ENCODE measurements around the gene MEIS1. TPM values are rescaled to one million over a fixed set of nuclear protein-coding genes. Genes with fewer than 3 reads are reported as not detected.
A peak's percentile ranks its signal among the peaks of the same experiment; 100 is the strongest.

Gene MEIS1
- total and polyA plus RNA-seq, 2 experiments from 2014 or later: 19.1 to 44.4 TPM

- peak overlapping the region; percentile 97 for H3K4me2 ChIP-seq (ENCODE audit: unreplicated experiment)
- H3K79me2 ChIP-seq (ENCODE audit: insufficient read depth): peaks cover 100% of the 10 kb centered on the region
- no peak for TF ChIP-seq EZH2 (IDR thresholded peaks at IDR 0.05; ENCODE audit: insufficient read depth, poor library complexity, severe bottlenecking)
- 0 out of 2 replicates have a peak, but pooled peaks have one; percentile 24 for TF ChIP-seq EZH2phosphoT487 (IDR thresholded peaks at IDR 0.05; ENCODE audit: insufficient read depth, low read depth)
- H3K9me3 ChIP-seq (ENCODE audit: low read depth): no peaks in the 10 kb centered on the region
- 34 to 38% methylated on average over 6 of the region's 6 CpGs for WGBS, 2 experiments (ENCODE audit: low coverage in 1 of 2, low lambda C conversion rate in 2 of 2, missing lambda C conversion rate in 2 of 2)
- no peaks in the 10 kb centered on the region for H3K9me2 ChIP-seq (ENCODE audit: insufficient read depth)
- H3K9ac ChIP-seq: peak overlapping the region; percentile 95
- peak overlapping the region; percentile 76 for H2AFZ ChIP-seq
- in situ Hi-C loops (cut with MboI): loop anchor here (25.0 kb wide), 2 partner anchors 796 to 1196 kb away; no protein-coding TSS in a partner anchor
- no peaks in the 10 kb centered on the region for H3K27me3 ChIP-seq (replicated peaks; ENCODE audit: insufficient read depth)
- H4K20me1 ChIP-seq (ENCODE audit: insufficient read depth): no peaks in the 10 kb centered on the region
- H3K27ac ChIP-seq: peak overlapping the region; percentile 84
- peak overlapping the region; percentile 97 for H3K4me3 ChIP-seq
- peak; percentile 45 for DNase-seq
- peaks cover 30% of the 10 kb centered on the region for H3K4me1 ChIP-seq (ENCODE audit: insufficient read depth)
- H3F3A ChIP-seq (ENCODE audit: insufficient read depth): peaks cover 10% of the 10 kb centered on the region; the same call in 1 of the 2 replicates
- no peaks in the 10 kb centered on the region for H3K36me3 ChIP-seq (ENCODE audit: low read depth)
These were observed 6.8 kb downstream of the MEIS1 start for GRCh38 chr2:66441581-66442320.

- Histone ChIP-seq H3K9me3 (ENCODE audit: low read depth) (no peaks in the 10 kb centered on the region), H4K20me1 (ENCODE audit: insufficient read depth) (no peaks in the 10 kb centered on the region), H3K4me3 (peak overlapping the region; percentile 71), H3K9ac (peak overlapping the region; percentile 95), H2AFZ (no peak overlapping the region), H3K36me3 (ENCODE audit: low read depth) (no peaks in the 10 kb centered on the region), H3K27me3 (replicated peaks; ENCODE audit: insufficient read depth) (no peaks in the 10 kb centered on the region), H3K4me1 (ENCODE audit: insufficient read depth) (peaks cover 38% of the 10 kb centered on the region), H3K27ac (peak overlapping the region; percentile 83), H3K9me2 (ENCODE audit: insufficient read depth) (no peaks in the 10 kb centered on the region), H3K4me2 (ENCODE audit: unreplicated experiment) (peak overlapping the region; percentile 96), H3K79me2 (ENCODE audit: insufficient read depth) (peaks cover 100% of the 10 kb centered on the region), H3F3A (ENCODE audit: insufficient read depth) (peaks cover 8% of the 10 kb centered on the region; the same call in 1 of the 2 replicates)
- WGBS, 2 experiments (ENCODE audit: low coverage in 1 of 2, low lambda C conversion rate in 2 of 2, missing lambda C conversion rate in 2 of 2): 67% methylated on average over 10 of the region's 10 CpGs
- no peak for TF ChIP-seq EZH2 (IDR thresholded peaks at IDR 0.05; ENCODE audit: insufficient read depth, poor library complexity, severe bottlenecking)
- TF ChIP-seq EZH2phosphoT487 (IDR thresholded peaks at IDR 0.05; ENCODE audit: insufficient read depth, low read depth): peak; percentile 77; the same call in 1 of the 2 replicates
- peak; percentile 35 for DNase-seq
- in situ Hi-C loops (cut with MboI): loop anchor here (25.0 kb wide), 2 partner anchors 795 to 1195 kb away; no protein-coding TSS in a partner anchor
These were observed 7.7 kb downstream of the MEIS1 start for GRCh38 chr2:66442516-66443185.

- Histone ChIP-seq H3K4me3 (peak overlapping the region; percentile 71), H3K27me3 (replicated peaks; ENCODE audit: insufficient read depth) (no peaks in the 10 kb centered on the region), H3K27ac (peak overlapping the region; percentile 83), H3K9ac (peak overlapping the region; percentile 95), H3K9me3 (ENCODE audit: low read depth) (no peaks in the 10 kb centered on the region), H3K9me2 (ENCODE audit: insufficient read depth) (no peaks in the 10 kb centered on the region), H3K79me2 (ENCODE audit: insufficient read depth) (peaks cover 100% of the 10 kb centered on the region), H3K4me1 (ENCODE audit: insufficient read depth) (peaks cover 45% of the 10 kb centered on the region), H4K20me1 (ENCODE audit: insufficient read depth) (no peaks in the 10 kb centered on the region), H3K36me3 (ENCODE audit: low read depth) (peaks cover 3% of the 10 kb centered on the region; the same call in 1 of the 2 replicates), H2AFZ (peak overlapping the region; percentile 77), H3F3A (ENCODE audit: insufficient read depth) (peaks cover 8% of the 10 kb centered on the region; the same call in 1 of the 2 replicates), H3K4me2 (ENCODE audit: unreplicated experiment) (peak overlapping the region; percentile 96)
- WGBS, 2 experiments (ENCODE audit: low coverage in 1 of 2, low lambda C conversion rate in 2 of 2, missing lambda C conversion rate in 2 of 2): 33 to 37% methylated on average over 17 of the region's 17 CpGs
- peak; percentile 60 for DNase-seq
- TF ChIP-seq EZH2 (IDR thresholded peaks at IDR 0.05; ENCODE audit: insufficient read depth, poor library complexity, severe bottlenecking) (no peak), EZH2phosphoT487 (IDR thresholded peaks at IDR 0.05; ENCODE audit: insufficient read depth, low read depth) (0 out of 2 replicates have a peak, but pooled peaks have one; percentile 36)
- in situ Hi-C loops (cut with MboI): loop anchor here (25.0 kb wide), 2 partner anchors 794 to 1194 kb away; no protein-coding TSS in a partner anchor
These were observed 8.5 kb downstream of the MEIS1 start for GRCh38 chr2:66443186-66443978.

Measured in GM23248 (cell line).